ENCODE results near the gene LIMS2.

- TF ChIP-seq CREB5 (CRISPR knock-in tag; IDR thresholded peaks at IDR 0.05; ENCODE audit: low read depth) (no peak), ZC3H10 (CRISPR knock-in tag; IDR thresholded peaks at IDR 0.05) (no peak), ZNF8 (CRISPR knock-in tag; IDR thresholded peaks at IDR 0.05) (no peak), BACH2 (CRISPR knock-in tag; IDR thresholded peaks at IDR 0.05; ENCODE audit: borderline replicate concordance) (no peak), SNAI2 (CRISPR knock-in tag; IDR thresholded peaks at IDR 0.05) (no peak), ZFP3 (CRISPR knock-in tag; IDR thresholded peaks at IDR 0.05) (no peak), PATZ1 (CRISPR knock-in tag; IDR thresholded peaks at IDR 0.05; ENCODE audit: borderline replicate concordance) (no peak)
Measured at GRCh38 chr2:127702395-127703009, 27.2 kb upstream of the LIMS2 start.
